Fibroblast of lung (primary cell): ENCODE results near the gene CLECL1. TPM values are rescaled to one million over a fixed set of nuclear protein-coding genes. Genes with fewer than 3 reads are reported as not detected.
"Not testable (repeated sequence)": the region's sequence is repeated elsewhere in the genome, so short reads cannot be mapped to it uniquely, and the experiment has no call there.

Source experiments
- DNase-seq, 2 donors: peaks; one replicate each; pipeline versions ENCODE4 v3.0.0 to v3.0.0-alpha.2; 2010; ENCODE audit warnings: low read depth in 2 of 2
- H2AFZ ChIP-seq: 2 replicates; pipeline ENCODE4 v1.5.1; 2012; ENCODE audit warnings: low read length, control low read depth, inconsistent platforms
- H3K27ac ChIP-seq: 2 replicates; pipeline ENCODE4 v1.5.1; 2011; ENCODE audit warnings: low read length, control low read depth; ENCODE audit not compliant: insufficient read depth
- H3K27me3 ChIP-seq: 2 replicates; pipeline ENCODE4 v1.5.1; 2011; ENCODE audit warnings: mild to moderate bottlenecking, low read length; ENCODE audit not compliant: control insufficient read depth, insufficient read depth
- H3K36me3 ChIP-seq: 2 replicates; pipeline ENCODE4 v1.5.1; 2011; ENCODE audit warnings: low read length; ENCODE audit not compliant: control insufficient read depth, insufficient read depth
- H3K4me1 ChIP-seq: 2 replicates; pipeline ENCODE4 v1.5.1; 2011; ENCODE audit warnings: low read length; ENCODE audit not compliant: control insufficient read depth, insufficient read depth; ENCODE audit errors: extremely low read depth
- H3K4me2 ChIP-seq: 2 replicates; pipeline ENCODE4 v1.5.1; 2011; ENCODE audit warnings: low read length, control low read depth; ENCODE audit not compliant: insufficient read depth; ENCODE audit errors: extremely low read depth
- H3K4me3 ChIP-seq, 4 experiments: fragments of 200-600 bp in 1 of 4; sonication (generic) in 1 of 4; replicated peaks in 1 of 4; 2 replicates each; pipeline ENCODE4 v1.5.1; 2011 to 2016; ENCODE audit warnings: low read length in 4 of 4, low read depth in 3 of 4, mild to moderate bottlenecking in 3 of 4, control low read depth in 2 of 4, inconsistent platforms in 1 of 4, mixed read lengths in 1 of 4; ENCODE audit not compliant: insufficient read depth in 1 of 4; ENCODE audit errors: control extremely low read depth in 1 of 4
- H3K79me2 ChIP-seq: 2 replicates; pipeline ENCODE4 v1.5.1; 2012; ENCODE audit warnings: mild to moderate bottlenecking, low read length, inconsistent platforms; ENCODE audit not compliant: control insufficient read depth, insufficient read depth
- H3K9ac ChIP-seq: 2 replicates; pipeline ENCODE4 v1.5.1; 2011; ENCODE audit warnings: mild to moderate bottlenecking, low read length, control low read depth; ENCODE audit not compliant: insufficient read depth
- H3K9me3 ChIP-seq: 2 replicates; pipeline ENCODE4 v1.5.1; 2012; ENCODE audit warnings: low read depth, low read length; ENCODE audit not compliant: control insufficient read depth, insufficient read depth
- H4K20me1 ChIP-seq: 2 replicates; pipeline ENCODE4 v1.5.1; 2011; ENCODE audit warnings: low read length; ENCODE audit not compliant: control insufficient read depth, insufficient read depth; ENCODE audit errors: extremely low read depth
- CTCF ChIP-seq, 2 donors: IDR thresholded peaks in 1 of 2; conservative IDR thresholded peaks in 1 of 2; 1 replicate in 1 of 2; 2 replicates in 1 of 2; pipeline ENCODE4 v1.5.1; 2011 to 2012; ENCODE audit warnings: low read length in 2 of 2, control low read depth in 1 of 2, inconsistent platforms in 1 of 2, low read depth in 1 of 2, mild to moderate bottlenecking in 1 of 2
- EZH2 ChIP-seq: IDR thresholded peaks from 2 replicates; pipeline ENCODE4 v1.5.1; 2012; ENCODE audit warnings: low read length, control low read depth, mild to moderate bottlenecking; ENCODE audit errors: missing control alignments
- polyA plus RNA-seq, 2 donors: library from polyadenylated mRNA; depleted of rRNA in 1 of 2; stranded (reverse) in 1 of 2; unstranded in 1 of 2; fragments of >200 nt; gene quantifications; 2 replicates each; pipeline ENCODE4 v1.2.1, GENCODE V29; 2011 to 2012; ENCODE audit warnings: missing spikeins in 1 of 2
- total RNA-seq: library from RNA; depleted of rRNA; stranded (reverse); fragments of >200 nt; gene quantifications from 2 replicates; pipeline ENCODE4 v1.2.1, GENCODE V29; 2014

Gene CLECL1
- total and polyA plus RNA-seq, 2 donors (not counting 1 experiment from before 2014, with no cell fraction given): not detected

DNA sequence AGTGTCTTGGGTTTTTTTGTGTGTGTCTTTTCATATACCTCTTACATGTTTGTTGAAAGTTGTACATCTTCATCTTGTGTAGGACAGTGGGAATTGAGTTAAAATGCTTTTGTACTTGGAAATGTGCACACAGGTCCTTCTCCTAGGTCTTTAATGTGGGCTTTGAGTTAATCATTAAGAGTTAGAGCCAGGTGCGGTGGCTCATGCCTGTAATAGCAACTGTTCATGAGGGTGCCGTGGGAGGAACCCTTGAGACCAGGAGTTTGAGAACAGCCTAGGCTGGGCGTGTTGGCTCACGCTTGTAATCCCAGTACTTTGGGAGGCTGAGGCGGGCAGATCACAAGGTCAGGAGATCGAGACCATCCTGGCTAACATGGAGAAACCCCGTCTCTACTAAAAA, 13.9 kb downstream of the CLECL1 start:
- no peaks in the 10 kb centered on the region for H3K79me2 ChIP-seq
- H3K4me2 ChIP-seq: no peak overlapping the region
- H3K27me3 ChIP-seq: no peaks in the 10 kb centered on the region
- no peaks in the 10 kb centered on the region for H3K36me3 ChIP-seq
- H3K9ac ChIP-seq: no peak overlapping the region
- no peaks in the 10 kb centered on the region for H4K20me1 ChIP-seq
- H2AFZ ChIP-seq: no peak overlapping the region
- no peak for DNase-seq
- H3K4me1 ChIP-seq: no peaks in the 10 kb centered on the region
- no peak for TF ChIP-seq EZH2
- no peak for TF ChIP-seq CTCF (conservative IDR thresholded peaks at IDR 0.05 in 1 of 2, IDR thresholded peaks at IDR 0.05 in 1 of 2; ENCODE audit: low read depth in 1 of 2, low read length in 2 of 2)
- H3K9me3 ChIP-seq: no peaks in the 10 kb centered on the region
- no peak overlapping the region for H3K4me3 ChIP-seq
- no peak overlapping the region for H3K27ac ChIP-seq

DNA sequence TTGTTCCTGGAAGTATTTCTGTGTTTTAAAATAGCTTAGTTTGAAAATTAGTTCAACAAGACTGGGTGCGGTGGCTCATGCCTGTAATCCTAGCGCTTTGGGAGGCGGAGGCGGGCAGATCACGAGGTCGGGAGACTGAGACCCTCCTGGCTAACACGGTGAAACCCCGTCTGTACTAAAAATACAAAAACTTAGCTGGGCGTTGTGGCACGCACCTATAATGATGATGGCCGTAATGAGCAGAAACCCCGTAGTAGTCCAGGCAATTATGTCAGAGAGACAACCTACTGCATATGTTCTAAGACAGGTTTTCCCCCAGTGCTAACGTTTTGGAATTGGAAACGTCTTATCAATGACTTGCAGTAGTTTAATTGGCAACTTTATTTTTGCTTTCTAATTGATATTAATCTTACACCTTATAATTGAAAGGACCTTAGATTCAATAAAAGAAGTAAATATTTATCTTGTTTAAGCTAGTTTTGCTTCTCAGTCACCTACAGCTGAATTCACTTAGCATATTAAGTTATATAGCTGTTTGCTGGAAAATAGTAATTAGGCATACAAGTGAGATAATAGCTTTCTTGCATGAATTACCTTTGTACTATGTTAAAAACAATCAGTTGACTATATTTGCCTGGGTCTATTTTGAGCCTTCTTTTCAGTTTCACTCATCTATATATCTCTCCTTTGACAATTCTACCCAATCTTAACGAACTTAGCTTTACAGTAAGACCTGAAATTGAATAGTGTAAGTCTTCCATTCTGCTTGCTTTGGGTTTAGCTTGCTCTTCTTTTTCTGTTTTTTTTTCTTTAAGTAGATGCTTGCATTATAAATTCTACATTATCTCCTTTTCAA, 15.6 kb downstream of the CLECL1 start:
- H4K20me1 ChIP-seq: no peaks in the 10 kb centered on the region
- no peaks in the 10 kb centered on the region for H3K9me3 ChIP-seq
- H3K4me2 ChIP-seq: no peak overlapping the region
- H3K9ac ChIP-seq: no peak overlapping the region
- no peak for DNase-seq
- no peak overlapping the region for H3K27ac ChIP-seq
- no peak overlapping the region for H2AFZ ChIP-seq
- no peaks in the 10 kb centered on the region for H3K4me1 ChIP-seq
- TF ChIP-seq CTCF (conservative IDR thresholded peaks at IDR 0.05 in 1 of 2, IDR thresholded peaks at IDR 0.05 in 1 of 2; ENCODE audit: low read depth in 1 of 2, low read length in 2 of 2): no peak
- TF ChIP-seq EZH2: no peak
- H3K79me2 ChIP-seq: no peaks in the 10 kb centered on the region
- no peak overlapping the region for H3K4me3 ChIP-seq
- H3K36me3 ChIP-seq: no peaks in the 10 kb centered on the region
- no peaks in the 10 kb centered on the region for H3K27me3 ChIP-seq

DNA sequence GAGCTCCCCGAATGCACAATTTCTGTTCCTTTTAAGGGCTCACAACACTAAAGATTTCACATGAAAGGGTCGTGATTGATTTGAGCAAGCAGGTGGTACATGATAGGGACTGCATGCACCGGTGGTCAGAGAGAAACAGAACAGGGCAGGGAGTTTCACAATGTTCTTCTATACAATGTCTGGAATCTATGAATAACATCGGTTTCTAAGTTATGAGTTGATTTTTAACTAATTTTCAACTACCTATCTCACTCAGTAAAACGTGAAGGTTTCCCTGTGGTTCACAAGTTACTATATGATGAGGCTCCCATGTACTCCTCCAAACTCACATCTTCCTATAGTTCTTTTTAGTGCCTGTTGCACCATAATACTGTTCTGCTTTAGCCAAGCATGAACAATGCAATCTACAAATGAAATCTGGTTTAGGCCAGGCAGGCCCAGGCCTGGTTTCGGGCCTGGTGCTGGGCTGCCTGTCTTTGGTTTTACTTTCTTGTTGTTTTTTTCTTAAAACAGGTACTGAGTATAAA, 19.8 kb downstream of the CLECL1 start:
- H3K4me2 ChIP-seq, H3K27me3 ChIP-seq, H3K79me2 ChIP-seq: not testable (repeated sequence)

More for the DNA sequence above, 19.8 kb downstream of the CLECL1 start:
- not testable (repeated sequence) for H3K9me3 ChIP-seq, H3K36me3 ChIP-seq, H3K9ac ChIP-seq, H4K20me1 ChIP-seq, H3K4me3 ChIP-seq, H2AFZ ChIP-seq, H3K27ac ChIP-seq, H3K4me1 ChIP-seq, DNase-seq
